AG09319 (cell line): ENCODE results near the gene KRT15.

Source experiments
- DNase-seq: peaks from one replicate; pipeline ENCODE4 v3.0.0-alpha.2; 2010; ENCODE audit warnings: low read depth; ENCODE audit errors: extremely low read depth
- TF ChIP-seq, protein P1 (sequence below): IDR thresholded peaks from 2 replicates; pipeline ENCODE4 v1.5.1; 2011; ENCODE audit warnings: low read depth, mild to moderate bottlenecking, inconsistent platforms, low read length, moderate library complexity

Gene KRT15

DNA sequence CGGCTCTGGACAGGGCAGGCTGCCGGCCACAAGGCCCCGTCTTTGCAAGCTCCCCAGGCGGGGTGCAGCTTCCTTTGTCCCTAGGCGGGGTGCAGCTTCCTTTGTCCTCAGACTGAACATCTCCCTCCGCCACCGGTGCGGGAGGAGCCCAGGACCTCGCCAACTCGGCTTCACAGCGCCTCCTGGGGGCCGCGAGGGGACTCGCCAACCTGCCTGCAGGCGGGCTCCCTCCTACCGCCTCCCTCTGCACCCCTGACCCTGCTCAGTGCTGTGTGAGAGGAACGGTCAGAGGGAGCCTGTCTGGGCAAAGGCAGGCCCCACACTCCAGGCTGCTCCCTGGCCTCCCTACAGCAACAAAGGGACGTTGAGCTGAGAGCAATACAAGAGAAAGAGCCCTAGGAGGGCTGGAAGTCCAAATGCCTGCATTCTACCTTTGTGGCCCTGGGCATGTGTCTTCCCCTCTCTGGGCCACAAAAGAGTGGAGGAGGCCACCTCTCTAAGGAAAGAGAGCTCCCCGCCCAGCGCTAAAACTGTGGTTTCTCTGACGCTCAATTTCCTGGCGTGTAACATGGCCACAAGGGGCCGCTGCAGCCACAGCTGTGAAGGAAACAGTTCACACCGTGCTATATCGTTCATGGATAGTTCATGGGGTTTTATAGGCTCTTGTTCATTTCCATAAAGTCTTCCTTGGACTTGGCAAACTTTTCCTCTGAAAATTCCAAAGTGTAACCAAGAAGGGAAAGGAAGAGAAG lies 30.3 kb upstream of the KRT15 start:
- DNase-seq = peak; percentile 70
- TF ChIP-seq, protein P1, sequence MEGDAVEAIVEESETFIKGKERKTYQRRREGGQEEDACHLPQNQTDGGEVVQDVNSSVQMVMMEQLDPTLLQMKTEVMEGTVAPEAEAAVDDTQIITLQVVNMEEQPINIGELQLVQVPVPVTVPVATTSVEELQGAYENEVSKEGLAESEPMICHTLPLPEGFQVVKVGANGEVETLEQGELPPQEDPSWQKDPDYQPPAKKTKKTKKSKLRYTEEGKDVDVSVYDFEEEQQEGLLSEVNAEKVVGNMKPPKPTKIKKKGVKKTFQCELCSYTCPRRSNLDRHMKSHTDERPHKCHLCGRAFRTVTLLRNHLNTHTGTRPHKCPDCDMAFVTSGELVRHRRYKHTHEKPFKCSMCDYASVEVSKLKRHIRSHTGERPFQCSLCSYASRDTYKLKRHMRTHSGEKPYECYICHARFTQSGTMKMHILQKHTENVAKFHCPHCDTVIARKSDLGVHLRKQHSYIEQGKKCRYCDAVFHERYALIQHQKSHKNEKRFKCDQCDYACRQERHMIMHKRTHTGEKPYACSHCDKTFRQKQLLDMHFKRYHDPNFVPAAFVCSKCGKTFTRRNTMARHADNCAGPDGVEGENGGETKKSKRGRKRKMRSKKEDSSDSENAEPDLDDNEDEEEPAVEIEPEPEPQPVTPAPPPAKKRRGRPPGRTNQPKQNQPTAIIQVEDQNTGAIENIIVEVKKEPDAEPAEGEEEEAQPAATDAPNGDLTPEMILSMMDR = peak; percentile 83

DNA sequence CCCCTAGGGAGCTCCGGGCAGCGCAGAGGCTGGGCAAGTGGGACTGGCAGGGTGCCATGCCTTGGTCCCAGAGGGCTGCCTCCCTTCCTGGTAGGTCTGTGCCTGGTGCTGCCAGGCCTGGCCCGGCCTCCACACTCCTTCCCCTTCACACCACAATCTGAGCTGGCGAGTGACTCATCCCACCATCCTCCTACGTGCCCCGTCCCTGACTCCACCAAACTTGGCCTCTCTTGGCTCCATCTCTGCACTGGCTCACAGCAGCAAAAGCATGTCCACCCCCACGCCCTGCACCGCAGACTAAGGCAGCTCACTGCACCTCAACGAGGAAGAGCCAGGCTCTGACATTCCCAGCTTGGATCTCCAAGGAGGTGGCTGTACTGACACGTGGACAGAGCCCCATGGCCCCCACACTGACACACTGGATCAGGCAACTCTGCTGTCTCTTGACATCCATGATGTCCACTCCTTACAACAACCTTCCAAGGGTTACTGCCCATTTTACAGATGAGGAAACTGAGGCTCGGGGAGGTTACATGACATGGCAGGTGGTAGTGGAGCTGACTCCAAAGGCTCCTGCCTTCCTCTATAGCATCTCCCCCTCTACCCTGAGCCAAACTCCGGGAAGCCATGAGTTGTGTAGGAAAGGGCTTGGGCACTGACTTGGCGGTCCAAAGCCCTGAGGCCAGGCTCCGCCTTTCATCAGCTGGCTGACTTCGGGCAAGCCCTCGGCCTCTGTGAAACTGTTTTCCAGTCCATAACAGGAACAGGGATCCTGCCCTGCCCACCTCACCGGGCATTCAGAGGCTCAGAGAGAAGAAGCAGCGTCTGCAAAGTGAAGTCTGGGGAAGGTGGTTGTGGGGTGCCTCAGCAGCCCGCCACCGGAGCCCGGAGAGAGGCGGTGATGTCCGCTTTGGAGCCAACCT lies 29.5 kb upstream of the KRT15 start:
- TF ChIP-seq, protein P1 = no peak
- DNase-seq = peak; percentile 92

DNA sequence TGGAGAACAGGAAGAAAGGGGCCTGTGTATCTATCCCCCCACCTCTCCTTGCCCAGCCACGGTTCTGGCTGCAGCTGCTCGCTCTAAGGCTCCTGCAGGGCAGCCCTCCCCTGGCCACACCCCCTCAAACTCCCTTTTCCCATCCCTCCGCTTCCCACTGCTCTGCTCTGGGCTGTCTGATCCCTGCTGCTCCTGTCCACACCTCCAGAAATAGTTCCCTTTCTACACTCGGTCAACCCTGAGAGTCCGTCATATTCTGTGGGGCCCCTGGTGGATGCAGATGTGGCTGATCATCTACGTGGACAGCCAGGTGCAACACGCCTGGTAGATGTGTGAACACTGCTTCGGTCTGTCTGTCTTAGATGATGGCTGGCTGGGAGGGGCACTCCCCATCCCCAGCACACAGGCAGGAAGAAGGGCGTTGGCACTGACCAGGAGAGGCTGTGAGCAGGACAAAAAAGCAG lies 28.7 kb upstream of the KRT15 start:
- TF ChIP-seq, protein P1 = no peak
- no peak for DNase-seq

DNA sequence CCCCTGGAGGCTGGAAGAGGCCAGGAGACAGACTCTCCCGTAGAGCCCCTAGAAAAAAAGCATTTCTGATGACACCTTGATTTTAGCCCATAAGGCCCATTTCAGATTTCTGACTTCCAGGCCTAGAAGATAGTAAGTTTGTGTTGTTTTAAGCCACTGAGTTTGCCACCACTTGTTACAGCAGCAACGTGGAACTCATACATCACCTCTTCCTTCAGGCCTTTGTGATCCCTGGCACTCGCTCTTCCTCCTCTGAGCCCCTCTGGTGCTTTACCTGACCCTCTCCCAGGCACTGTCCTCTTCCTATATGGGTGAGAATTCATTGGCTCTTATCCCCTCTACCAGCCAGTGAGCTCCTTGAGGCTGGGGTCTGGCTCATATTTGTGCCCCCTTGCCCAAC lies 28.1 kb upstream of the KRT15 start:
- DNase-seq = no peak
- TF ChIP-seq, protein P1 = no peak

DNA sequence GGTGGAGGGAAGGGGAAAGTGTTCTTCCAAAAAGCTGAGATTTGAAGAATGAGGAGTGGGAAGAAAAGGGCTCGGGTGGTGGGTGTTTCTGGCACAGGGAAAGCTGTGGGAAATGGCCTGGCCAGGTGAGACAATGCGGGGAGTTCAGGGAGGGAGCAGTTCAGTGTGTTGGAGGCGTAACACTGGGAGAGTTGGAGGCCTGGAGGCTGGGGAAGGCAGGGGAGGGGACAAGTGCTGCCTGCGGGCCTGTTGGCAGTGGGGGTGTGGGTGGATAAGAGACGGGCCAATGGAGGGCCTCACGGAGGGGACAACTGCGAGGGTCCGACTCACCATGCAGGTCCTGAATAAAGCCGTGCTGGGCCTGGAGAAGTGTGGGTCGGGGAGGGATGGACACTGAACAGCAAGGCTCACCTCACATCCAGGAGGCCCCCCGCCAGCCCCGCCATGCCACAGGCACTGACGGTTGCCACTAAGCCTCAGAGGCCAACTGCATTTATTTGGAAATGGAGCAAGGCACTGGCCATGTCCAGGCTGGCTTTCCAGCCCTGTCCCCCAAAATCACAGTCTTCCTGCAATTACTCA lies 27.2 kb upstream of the KRT15 start:
- TF ChIP-seq, protein P1 = no peak
- no peak for DNase-seq

DNA sequence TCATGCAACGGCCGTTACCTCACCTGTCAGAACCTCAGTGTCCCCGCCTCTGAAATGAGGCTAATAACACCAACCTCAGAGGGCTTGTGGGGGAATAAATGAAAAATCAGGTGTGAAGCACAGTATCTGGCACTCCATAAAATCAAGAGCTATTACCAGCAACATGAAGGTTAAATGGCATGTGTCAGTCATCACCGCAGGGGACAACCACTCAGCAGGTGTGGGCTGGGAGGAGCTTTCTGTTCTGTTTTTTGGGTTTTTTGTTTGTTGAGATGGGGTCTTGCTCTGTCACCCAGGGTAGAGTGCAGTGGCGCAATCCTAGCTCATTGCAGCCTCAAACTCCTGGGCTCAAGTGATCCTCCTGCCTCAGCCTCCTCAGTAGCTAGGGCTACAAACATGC lies 26.2 kb upstream of the KRT15 start:
- no peak for DNase-seq
- TF ChIP-seq, protein P1 = no peak
